Uterus (tissue), 2 donors: ENCODE data around the gene NOVA2.

Experiments
- POLR2A ChIP-seq, 2 donors: fragments of 450-650 bp; IDR thresholded peaks; one replicate each; pipeline ENCODE4 v1.6.1; 2016; ENCODE audit warnings: antibody characterized with exemption in 2 of 2, mild to moderate bottlenecking in 1 of 2, moderate library complexity in 1 of 2
- TF ChIP-seq, protein P1 (sequence below), 4 experiments: fragments of 200-600 bp in 2 of 4; fragments of 450-650 bp in 2 of 4; sonication (generic) in 2 of 4; IDR thresholded peaks; one replicate each; pipeline ENCODE4 v1.5.1; 2016 to 2019; ENCODE audit warnings: antibody characterized with exemption in 4 of 4, mild to moderate bottlenecking in 2 of 4, moderate library complexity in 1 of 4

DNA sequence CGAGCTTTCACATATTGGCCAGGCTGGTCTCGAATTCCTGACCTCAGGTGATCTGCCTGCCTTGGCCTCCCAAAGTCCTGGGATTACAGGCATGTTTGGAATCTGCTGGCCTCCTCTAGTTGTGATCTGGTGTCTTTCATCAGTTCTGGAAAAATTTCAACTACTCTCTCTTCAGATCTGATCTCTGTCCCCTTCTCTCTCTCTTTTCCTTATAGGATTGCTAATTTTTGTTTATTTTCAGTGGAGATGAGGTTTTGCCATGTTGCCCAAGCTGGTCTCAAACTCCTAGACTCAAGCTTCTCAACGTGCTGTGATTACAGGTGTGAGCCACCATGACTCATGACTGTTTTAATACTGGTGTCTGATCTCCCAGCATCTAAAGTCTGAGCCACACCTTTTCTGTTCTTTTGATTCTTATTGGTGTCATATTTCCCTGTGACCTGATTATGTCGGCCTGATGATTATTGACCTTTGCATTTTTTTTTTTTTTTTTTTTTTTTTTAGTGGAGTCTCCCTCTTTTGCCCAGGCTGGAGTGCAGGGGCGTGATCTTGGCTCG, 48.7 kb downstream of the NOVA2 start:
- TF ChIP-seq, protein P1, sequence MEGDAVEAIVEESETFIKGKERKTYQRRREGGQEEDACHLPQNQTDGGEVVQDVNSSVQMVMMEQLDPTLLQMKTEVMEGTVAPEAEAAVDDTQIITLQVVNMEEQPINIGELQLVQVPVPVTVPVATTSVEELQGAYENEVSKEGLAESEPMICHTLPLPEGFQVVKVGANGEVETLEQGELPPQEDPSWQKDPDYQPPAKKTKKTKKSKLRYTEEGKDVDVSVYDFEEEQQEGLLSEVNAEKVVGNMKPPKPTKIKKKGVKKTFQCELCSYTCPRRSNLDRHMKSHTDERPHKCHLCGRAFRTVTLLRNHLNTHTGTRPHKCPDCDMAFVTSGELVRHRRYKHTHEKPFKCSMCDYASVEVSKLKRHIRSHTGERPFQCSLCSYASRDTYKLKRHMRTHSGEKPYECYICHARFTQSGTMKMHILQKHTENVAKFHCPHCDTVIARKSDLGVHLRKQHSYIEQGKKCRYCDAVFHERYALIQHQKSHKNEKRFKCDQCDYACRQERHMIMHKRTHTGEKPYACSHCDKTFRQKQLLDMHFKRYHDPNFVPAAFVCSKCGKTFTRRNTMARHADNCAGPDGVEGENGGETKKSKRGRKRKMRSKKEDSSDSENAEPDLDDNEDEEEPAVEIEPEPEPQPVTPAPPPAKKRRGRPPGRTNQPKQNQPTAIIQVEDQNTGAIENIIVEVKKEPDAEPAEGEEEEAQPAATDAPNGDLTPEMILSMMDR (IDR thresholded peaks at IDR 0.05), result no peak
- TF ChIP-seq POLR2A (IDR thresholded peaks at IDR 0.05), result no peak
